IPS-20b (cell line): Measurements from ENCODE around the gene RBM43.

Source experiments
- H3K27ac ChIP-seq: one replicate; pipeline ENCODE4 v1.5.1; 2013; ENCODE audit warnings: low read length
- H3K27me3 ChIP-seq: 2 replicates; pipeline ENCODE4 v1.6.1; 2013; ENCODE audit warnings: mild to moderate bottlenecking, low read length, inconsistent platforms; ENCODE audit not compliant: insufficient read depth
- H3K36me3 ChIP-seq: 2 replicates; pipeline ENCODE4 v1.6.1; 2013; ENCODE audit warnings: low read depth, mild to moderate bottlenecking, inconsistent platforms, low read length, moderate library complexity; ENCODE audit not compliant: insufficient read depth
- H3K4me1 ChIP-seq: 2 replicates; pipeline ENCODE4 v1.6.1; 2013; ENCODE audit warnings: mild to moderate bottlenecking, control low read depth, inconsistent platforms, low read length, moderate library complexity; ENCODE audit not compliant: insufficient read depth
- H3K4me3 ChIP-seq: 2 replicates; pipeline ENCODE4 v1.5.1; 2013; ENCODE audit warnings: mild to moderate bottlenecking, low read length, inconsistent platforms
- H3K9ac ChIP-seq: 2 replicates; pipeline ENCODE4 v1.6.1; 2013; ENCODE audit warnings: low read depth, mild to moderate bottlenecking, inconsistent platforms, low read length, moderate library complexity
- H3K9me3 ChIP-seq: 2 replicates; pipeline ENCODE4 v1.6.1; 2013; ENCODE audit warnings: mild to moderate bottlenecking, low read depth, low read length, inconsistent platforms; ENCODE audit not compliant: insufficient read depth

RBM43 gene

GRCh38 chr2:151289972-151290866, 28.6 kb upstream of the RBM43 start:
- no peak overlapping the region for H3K27ac ChIP-seq

DNA sequence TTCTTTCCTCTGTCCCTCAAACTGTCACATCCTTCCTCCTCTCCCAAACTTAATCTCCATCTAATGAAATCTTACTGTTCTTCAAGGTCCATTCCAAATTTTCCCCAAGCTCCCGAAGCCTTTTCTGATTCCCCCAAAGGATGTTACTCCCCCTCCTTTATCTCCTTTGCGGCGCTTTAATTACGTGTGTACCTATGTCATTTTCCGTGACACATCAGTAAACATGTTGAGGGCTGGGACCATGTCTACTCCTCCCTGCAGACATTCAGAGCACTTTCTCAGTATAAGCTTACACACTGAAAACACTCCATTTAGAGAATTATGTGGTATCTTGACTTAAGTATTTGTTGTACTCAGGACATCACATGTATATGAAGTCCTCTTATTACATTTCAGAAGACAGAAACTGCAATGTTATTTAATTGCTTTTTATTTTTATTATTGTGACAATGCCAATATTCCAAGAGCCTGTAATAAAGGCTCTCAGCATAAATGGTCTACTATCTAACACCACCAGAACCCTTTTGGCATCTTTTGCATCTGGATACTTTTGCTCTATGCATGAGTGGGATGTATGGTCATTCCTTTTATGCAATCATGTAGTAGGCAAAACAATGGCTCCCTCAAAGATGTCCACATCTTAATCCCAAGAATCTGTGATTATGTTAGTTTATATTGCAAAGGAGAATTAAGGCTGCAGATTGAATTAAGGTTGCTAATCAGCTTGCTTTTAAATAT, 26.0 kb upstream of the RBM43 start:
- no peak overlapping the region for H3K4me3 ChIP-seq
- H3K27me3 ChIP-seq: peaks cover 10% of the 10 kb centered on the region; the same call in 1 of the 2 replicates
- no peaks in the 10 kb centered on the region for H3K4me1 ChIP-seq
- H3K36me3 ChIP-seq: no peaks in the 10 kb centered on the region
- no peak overlapping the region for H3K9ac ChIP-seq
- H3K27ac ChIP-seq: no peak overlapping the region
- no peaks in the 10 kb centered on the region for H3K9me3 ChIP-seq

More at GRCh38 chr2:151289972-151290866, 28.6 kb upstream of the RBM43 start:
- Histone ChIP-seq H3K9me3 (no peaks in the 10 kb centered on the region), H3K36me3 (no peaks in the 10 kb centered on the region), H3K4me1 (no peaks in the 10 kb centered on the region), H3K9ac (peak overlapping the region; percentile 24; the same call in 1 of the 2 replicates), H3K27me3 (peaks cover 10% of the 10 kb centered on the region; the same call in 1 of the 2 replicates), H3K4me3 (peak overlapping the region; percentile 67)

DNA sequence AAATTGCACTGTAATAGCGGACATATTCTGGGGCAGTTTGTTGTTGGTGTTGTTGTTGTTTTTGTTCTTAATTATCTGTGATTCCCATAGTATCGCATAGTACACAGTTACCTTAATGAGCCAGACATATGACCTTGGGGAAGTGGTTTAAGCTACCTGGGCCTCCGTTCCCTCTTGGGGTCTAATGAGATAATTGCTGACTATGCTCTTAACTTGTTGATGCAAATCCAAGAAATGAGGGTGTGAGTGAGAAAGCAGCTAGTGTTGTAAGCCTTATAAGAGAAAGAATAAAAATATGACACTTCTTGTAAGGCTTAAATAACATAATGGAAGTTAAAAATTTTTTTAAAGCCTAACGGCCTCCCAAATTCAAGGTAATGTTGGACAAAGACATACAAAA, 20.7 kb upstream of the RBM43 start:
- Histone ChIP-seq H3K36me3 (no peaks in the 10 kb centered on the region), H3K27me3 (no peaks in the 10 kb centered on the region)

DNA sequence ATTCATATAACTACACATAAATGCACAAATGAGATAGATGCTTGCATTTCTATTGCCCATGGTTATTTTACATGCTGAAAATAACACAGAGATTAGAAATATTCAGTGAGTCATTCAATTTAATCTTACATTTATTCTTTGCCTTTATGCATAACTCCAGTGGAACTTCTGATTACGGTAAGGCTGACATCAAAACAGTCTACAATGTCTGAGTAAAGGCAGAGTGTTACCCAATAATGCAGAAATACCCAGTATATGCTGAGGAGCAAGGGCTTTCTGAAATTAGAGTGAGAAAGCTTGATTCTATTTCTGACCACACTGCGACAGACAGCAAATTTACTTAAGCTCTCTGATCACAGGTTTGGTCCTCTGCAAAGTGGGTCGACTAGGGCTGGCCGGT, 18.6 kb upstream of the RBM43 start:
- H3K4me1 ChIP-seq: no peaks in the 10 kb centered on the region
- no peak overlapping the region for H3K4me3 ChIP-seq
- no peaks in the 10 kb centered on the region for H3K36me3 ChIP-seq
- no peaks in the 10 kb centered on the region for H3K9me3 ChIP-seq
- H3K27me3 ChIP-seq: no peaks in the 10 kb centered on the region
- H3K27ac ChIP-seq: no peak overlapping the region
- H3K9ac ChIP-seq: no peak overlapping the region

More for the DNA sequence above, 20.7 kb upstream of the RBM43 start:
- no peak overlapping the region for H3K9ac ChIP-seq
- no peak overlapping the region for H3K4me3 ChIP-seq
- no peaks in the 10 kb centered on the region for H3K4me1 ChIP-seq
- no peak overlapping the region for H3K27ac ChIP-seq
- H3K9me3 ChIP-seq: no peaks in the 10 kb centered on the region

DNA sequence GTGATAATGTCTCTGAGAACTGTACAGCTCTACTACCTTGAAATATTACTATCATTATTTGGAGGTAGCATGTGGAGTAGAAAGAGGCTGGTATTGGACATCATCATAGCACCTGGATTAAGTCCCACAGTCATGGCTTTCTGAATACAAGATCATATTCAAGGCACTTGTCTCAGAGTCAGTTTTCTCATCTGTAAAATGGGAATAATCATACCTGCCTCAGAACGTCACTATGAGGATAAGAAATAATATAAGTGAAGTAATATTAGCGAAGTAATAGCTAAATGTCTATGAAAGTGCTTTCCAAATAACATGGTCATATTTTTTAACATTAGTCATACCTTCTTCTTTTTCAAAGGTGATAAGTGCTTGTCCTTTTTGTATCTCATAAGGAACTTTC, 16.8 kb upstream of the RBM43 start:
- Histone ChIP-seq H3K36me3 (no peaks in the 10 kb centered on the region), H3K9ac (no peak overlapping the region), H3K27ac (no peak overlapping the region), H3K9me3 (no peaks in the 10 kb centered on the region), H3K4me1 (no peaks in the 10 kb centered on the region), H3K4me3 (no peak overlapping the region), H3K27me3 (no peaks in the 10 kb centered on the region)

DNA sequence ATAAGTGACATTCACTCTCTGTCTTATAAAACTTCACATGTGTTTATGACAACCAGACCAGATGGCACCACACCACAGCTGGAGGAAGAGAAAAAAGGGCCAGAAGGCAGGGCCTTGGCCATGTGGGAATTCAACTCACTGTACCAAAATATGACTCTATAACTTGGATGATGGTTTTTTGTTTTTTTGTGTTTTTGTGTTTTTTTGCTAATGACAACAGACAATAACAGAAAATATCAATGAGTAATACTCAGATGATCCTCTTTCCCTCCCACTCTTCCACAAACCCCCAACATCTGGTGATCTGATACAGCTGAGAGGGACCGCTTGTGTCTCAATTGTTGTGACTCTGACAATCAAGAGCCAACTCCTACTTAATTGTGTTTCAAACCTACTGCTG, 15.4 kb upstream of the RBM43 start:
- no peaks in the 10 kb centered on the region for H3K9me3 ChIP-seq
- no peaks in the 10 kb centered on the region for H3K4me1 ChIP-seq
- H3K27me3 ChIP-seq: no peaks in the 10 kb centered on the region
- H3K36me3 ChIP-seq: no peaks in the 10 kb centered on the region
- H3K9ac ChIP-seq: no peak overlapping the region
- no peak overlapping the region for H3K27ac ChIP-seq
- no peak overlapping the region for H3K4me3 ChIP-seq

DNA sequence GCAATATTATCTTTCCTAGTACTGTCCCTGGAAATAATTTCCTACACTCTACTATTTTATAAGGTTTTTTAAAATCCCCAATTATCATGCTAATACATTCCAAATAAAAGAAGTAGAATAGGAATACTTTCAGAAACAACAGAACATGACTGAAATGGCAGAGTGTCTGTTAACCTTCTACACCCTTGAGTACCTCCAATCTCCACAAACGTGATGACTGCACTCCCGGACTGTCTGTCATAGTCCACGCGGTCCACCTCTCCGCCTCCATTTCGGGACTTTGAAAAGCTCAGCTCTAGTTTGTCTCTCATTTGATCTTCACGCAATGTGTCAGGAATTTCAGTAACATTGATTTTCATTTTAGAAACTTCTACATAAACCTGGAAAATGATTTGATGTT, 13.6 kb upstream of the RBM43 start:
- Histone ChIP-seq H3K9me3 (no peaks in the 10 kb centered on the region), H3K9ac (no peak overlapping the region), H3K27me3 (no peaks in the 10 kb centered on the region), H3K27ac (no peak overlapping the region), H3K4me3 (no peak overlapping the region), H3K4me1 (no peaks in the 10 kb centered on the region), H3K36me3 (no peaks in the 10 kb centered on the region)

DNA sequence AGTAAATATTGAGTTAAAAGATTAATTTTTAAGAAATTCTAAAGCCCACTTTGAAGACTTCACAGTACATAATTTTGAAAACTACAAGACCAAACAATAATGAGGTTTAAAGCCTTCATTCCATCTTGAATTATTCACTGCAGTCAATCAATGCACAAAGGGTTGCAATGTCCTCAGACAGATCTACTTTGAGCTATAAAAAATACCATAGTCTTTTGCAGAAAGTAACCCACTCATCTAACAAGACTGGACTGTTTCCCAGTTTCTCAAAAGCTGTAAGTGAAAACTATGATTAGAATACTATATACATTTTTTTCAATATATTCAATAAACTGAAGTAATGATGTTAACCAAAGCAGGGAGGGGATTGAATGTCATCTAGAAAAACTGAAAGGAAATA, 10.2 kb upstream of the RBM43 start:
- no peaks in the 10 kb centered on the region for H3K36me3 ChIP-seq
- no peaks in the 10 kb centered on the region for H3K4me1 ChIP-seq
- no peak overlapping the region for H3K27ac ChIP-seq
- no peak overlapping the region for H3K4me3 ChIP-seq
- no peak overlapping the region for H3K9ac ChIP-seq
- H3K27me3 ChIP-seq: no peaks in the 10 kb centered on the region
- no peaks in the 10 kb centered on the region for H3K9me3 ChIP-seq

- Histone ChIP-seq H3K9ac (no peak overlapping the region), H3K27ac (no peak overlapping the region), H3K9me3 (no peaks in the 10 kb centered on the region), H3K4me3 (no peak overlapping the region), H3K36me3 (no peaks in the 10 kb centered on the region), H3K4me1 (no peaks in the 10 kb centered on the region), H3K27me3 (no peaks in the 10 kb centered on the region)
These were observed 8.3 kb upstream of the RBM43 start for GRCh38 chr2:151269798-151270568.

DNA sequence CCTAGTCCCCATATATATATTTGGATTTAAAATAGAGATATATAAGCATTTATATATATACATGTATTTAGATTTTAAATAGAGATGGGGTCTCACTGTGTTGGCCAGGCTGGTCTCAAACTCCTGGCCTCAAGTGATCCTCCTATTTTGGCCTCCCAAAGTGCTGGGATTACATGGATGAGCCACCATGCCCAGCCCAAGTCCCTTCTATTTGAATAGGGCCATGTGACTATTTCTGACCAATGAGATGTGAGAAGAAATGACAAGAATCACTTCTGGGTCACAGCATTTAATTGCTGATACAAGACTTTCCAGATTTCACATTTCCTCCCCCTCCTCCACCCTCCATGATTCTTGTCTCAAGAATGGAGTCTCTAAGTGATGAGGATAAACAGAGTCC, 6.4 kb upstream of the RBM43 start:
- no peaks in the 10 kb centered on the region for H3K27me3 ChIP-seq
- no peak overlapping the region for H3K27ac ChIP-seq
- no peaks in the 10 kb centered on the region for H3K9me3 ChIP-seq
- H3K4me3 ChIP-seq: no peak overlapping the region
- H3K4me1 ChIP-seq: peaks cover 6% of the 10 kb centered on the region; the same call in 1 of the 2 replicates
- no peak overlapping the region for H3K9ac ChIP-seq
- H3K36me3 ChIP-seq: no peaks in the 10 kb centered on the region

GRCh38 chr2:151267537-151267936, 5.9 kb upstream of the RBM43 start:
- Histone ChIP-seq H3K9me3 (no peaks in the 10 kb centered on the region), H3K27ac (no peak overlapping the region), H3K36me3 (no peaks in the 10 kb centered on the region), H3K9ac (no peak overlapping the region), H3K4me1 (peaks cover 9% of the 10 kb centered on the region; the same call in 1 of the 2 replicates), H3K27me3 (peaks cover under 1% of the 10 kb centered on the region; the same call in 1 of the 2 replicates), H3K4me3 (no peak overlapping the region)
